Breast epithelium (tissue), 4 donors: ENCODE measurements around the gene TESMIN. TPM values are rescaled to one million over a fixed set of nuclear protein-coding genes. Genes with fewer than 3 reads are reported as not detected.

Experiments used
- DNase-seq, 2 donors: peaks; one replicate each; pipeline ENCODE4 v3.0.0-alpha.2; 2019; ENCODE audit warnings: low spot score in 2 of 2
- H3K27ac ChIP-seq, 2 donors: fragments of 200-600 bp; sonication (generic) in 1 of 2; one replicate each; pipeline ENCODE4 v1.5.1; 2016 to 2019; ENCODE audit warnings: mild to moderate bottlenecking in 1 of 2
- H3K27me3 ChIP-seq, 2 donors: fragments of 200-600 bp; sonication (generic) in 1 of 2; one replicate each; pipeline versions ENCODE4 v1.5.1 to v1.6.0; 2017 to 2019; ENCODE audit warnings: control low read depth in 1 of 2, mild to moderate bottlenecking in 1 of 2
- H3K36me3 ChIP-seq: fragments of 200-600 bp; one replicate; pipeline ENCODE4 v1.5.1; 2019
- H3K4me1 ChIP-seq, 2 donors: fragments of 200-600 bp; sonication (generic); one replicate each; pipeline ENCODE4 v1.5.1; 2016 to 2019; ENCODE audit warnings: control low read depth in 1 of 2
- H3K4me3 ChIP-seq, 3 donors: fragments of 200-600 bp; sonication (generic); 1 replicate in 2 of 3; 2 replicates in 1 of 3; pipeline ENCODE4 v1.5.1; 2016 to 2019; ENCODE audit warnings: mild to moderate bottlenecking in 3 of 3, moderate library complexity in 2 of 3
- H3K9me3 ChIP-seq, 2 donors: fragments of 200-600 bp; sonication (generic) in 1 of 2; one replicate each; pipeline ENCODE4 v1.5.1; 2016 to 2019; ENCODE audit warnings: control low read depth in 1 of 2
- CTCF ChIP-seq, 3 donors: fragments of 450-650 bp; IDR thresholded peaks; one replicate each; pipeline ENCODE4 v1.5.1; 2016 to 2017; ENCODE audit warnings: antibody characterized with exemption in 3 of 3, mild to moderate bottlenecking in 3 of 3, moderate library complexity in 3 of 3
- POLR2A ChIP-seq: fragments of 450-650 bp; IDR thresholded peaks from one replicate; pipeline ENCODE4 v1.6.1; 2016; ENCODE audit warnings: antibody characterized with exemption, mild to moderate bottlenecking, moderate library complexity
- POLR2AphosphoS5 ChIP-seq, 3 donors: sonication (generic); formaldehyde crosslinking; IDR thresholded peaks; one replicate each; pipeline ENCODE4 v1.6.1; 2017; ENCODE audit warnings: antibody characterized with exemption in 3 of 3
- intact Hi-C: fragments of 100-400 bp; cut with DNase I; formaldehyde crosslinking; loops from one replicate; pipeline ENCODE4 v1.15.1; 2023; ENCODE audit warnings: low total_unique reads
- total RNA-seq, 3 donors: library from RNA; depleted of rRNA; stranded (reverse); fragments of >200 nt; gene quantifications; one replicate each; pipeline ENCODE4 v1.1.0, GENCODE V29; 2016

The TESMIN gene
- total RNA-seq, 3 donors from 2014 or later: 0.48 to 9.8 (median 6.9) TPM

GRCh38 chr11:68669301-68670090 lies 81.8 kb downstream of the TESMIN start:
- H3K4me3 ChIP-seq: no peak overlapping the region
- peaks cover 0 to 8% of the 10 kb centered on the region in 2 donors for H3K9me3 ChIP-seq
- no peaks in the 10 kb centered on the region for H3K4me1 ChIP-seq
- H3K36me3 ChIP-seq: no peaks in the 10 kb centered on the region
- intact Hi-C loops: no loop called here
- H3K27me3 ChIP-seq: peaks cover 0 to 5% of the 10 kb centered on the region in 2 donors
- H3K27ac ChIP-seq: no peak overlapping the region
- no peak for TF ChIP-seq CTCF (IDR thresholded peaks at IDR 0.05)
- TF ChIP-seq POLR2A: no peak
- no peak for TF ChIP-seq POLR2AphosphoS5 (IDR thresholded peaks at IDR 0.05)
- no peak for DNase-seq

- H3K9me3 ChIP-seq: no peaks in the 10 kb centered on the region
- TF ChIP-seq POLR2A: no peak
- TF ChIP-seq POLR2AphosphoS5 (IDR thresholded peaks at IDR 0.05): no peak
- intact Hi-C loops: no loop called here
- H3K27ac ChIP-seq: no peak overlapping the region
- no peak for DNase-seq
- no peak overlapping the region for H3K4me3 ChIP-seq
- H3K36me3 ChIP-seq: no peaks in the 10 kb centered on the region
- peaks cover 0 to 5% of the 10 kb centered on the region in 2 donors for H3K27me3 ChIP-seq
- no peaks in the 10 kb centered on the region for H3K4me1 ChIP-seq
Observed at GRCh38 chr11:68667511-68668500, 83.5 kb downstream of the TESMIN start.

DNA sequence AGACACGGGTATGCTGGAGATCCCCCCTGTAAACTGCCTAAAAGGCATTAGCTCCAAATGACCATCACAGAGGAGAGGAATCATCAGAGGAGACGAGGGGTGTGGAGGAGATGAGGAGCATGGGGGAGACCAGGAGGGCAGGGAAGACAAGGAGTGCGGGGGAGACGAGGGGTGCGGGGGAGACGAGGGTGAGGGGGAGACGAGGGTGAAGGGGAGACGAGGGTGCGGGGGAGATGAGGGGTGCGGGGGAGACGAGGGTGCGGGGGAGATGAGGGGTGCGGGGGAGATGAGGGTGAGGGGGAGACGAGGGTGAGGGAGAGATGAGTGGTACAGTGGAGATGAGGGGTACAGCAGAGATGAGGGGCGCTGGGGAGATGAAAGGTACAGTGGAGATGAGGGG lies 84.5 kb downstream of the TESMIN start:
- no peak for DNase-seq
- Histone ChIP-seq H3K4me3 (no peak overlapping the region), H3K4me1 (no peaks in the 10 kb centered on the region), H3K27ac (no peak overlapping the region), H3K27me3 (peaks cover 0 to 5% of the 10 kb centered on the region in 2 donors), H3K36me3 (no peaks in the 10 kb centered on the region), H3K9me3 (no peaks in the 10 kb centered on the region)
- TF ChIP-seq POLR2A: no peak
- no peak for TF ChIP-seq POLR2AphosphoS5 (IDR thresholded peaks at IDR 0.05)
- TF ChIP-seq CTCF (IDR thresholded peaks at IDR 0.05): no peak
- intact Hi-C loops: no loop called here

DNA sequence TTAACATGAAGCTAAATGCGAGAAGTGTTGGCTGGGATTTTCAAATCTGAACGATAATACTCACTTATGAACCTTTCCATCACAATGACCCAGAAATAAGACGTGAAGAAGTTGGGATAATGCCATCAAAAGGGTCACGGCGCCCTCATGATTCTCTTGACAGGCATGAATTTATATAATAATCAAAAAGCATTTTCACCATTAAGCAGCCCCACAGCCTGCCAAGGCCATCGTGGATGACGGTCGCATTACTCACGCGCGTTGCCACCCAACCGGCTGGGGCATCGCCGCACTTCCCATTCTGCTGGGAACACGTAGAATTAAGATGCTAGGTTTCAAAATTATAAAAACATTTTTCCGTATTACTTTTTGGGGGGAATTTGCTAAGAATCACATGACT lies 85.9 kb downstream of the TESMIN start:
- no peaks in the 10 kb centered on the region for H3K4me1 ChIP-seq
- no peaks in the 10 kb centered on the region for H3K9me3 ChIP-seq
- no peak for TF ChIP-seq CTCF (IDR thresholded peaks at IDR 0.05)
- TF ChIP-seq POLR2A: no peak
- no peak for TF ChIP-seq POLR2AphosphoS5 (IDR thresholded peaks at IDR 0.05)
- intact Hi-C loops: no loop called here
- H3K27ac ChIP-seq: no peak overlapping the region
- DNase-seq: no peak
- no peak overlapping the region for H3K4me3 ChIP-seq
- H3K36me3 ChIP-seq: no peaks in the 10 kb centered on the region
- peaks cover 0 to 5% of the 10 kb centered on the region in 2 donors for H3K27me3 ChIP-seq

DNA sequence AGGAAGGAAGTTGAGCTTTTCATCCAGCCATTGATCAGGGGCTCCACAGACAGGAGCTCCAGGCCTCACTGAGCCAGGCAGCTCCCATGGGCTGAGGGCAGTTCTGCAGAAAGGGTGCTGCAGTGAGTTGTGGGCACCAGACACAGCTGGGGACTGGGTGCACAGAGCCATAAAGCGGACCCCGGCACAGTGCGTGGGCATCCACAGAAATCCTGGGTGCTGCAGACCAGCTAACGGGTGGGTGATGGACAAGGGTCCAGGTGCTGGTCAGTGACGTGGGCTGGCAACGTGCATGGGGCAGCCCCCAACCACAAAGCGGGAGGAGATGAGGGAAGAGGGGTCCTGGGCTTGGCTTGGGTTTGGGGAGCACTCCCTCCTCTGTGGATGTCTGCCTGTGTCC lies 86.4 kb downstream of the TESMIN start:
- H3K27me3 ChIP-seq: peaks cover 0 to 5% of the 10 kb centered on the region in 2 donors
- no peak for DNase-seq
- H3K36me3 ChIP-seq: no peaks in the 10 kb centered on the region
- TF ChIP-seq POLR2A: no peak
- no peak for TF ChIP-seq CTCF (IDR thresholded peaks at IDR 0.05)
- no peak for TF ChIP-seq POLR2AphosphoS5 (IDR thresholded peaks at IDR 0.05)
- H3K4me1 ChIP-seq: peaks cover 0 to under 1% of the 10 kb centered on the region in 2 donors
- H3K4me3 ChIP-seq: no peak overlapping the region
- H3K9me3 ChIP-seq: no peaks in the 10 kb centered on the region
- intact Hi-C loops: loop anchor here (5.0 kb wide), 1 partner anchor 378 kb away; no protein-coding TSS in a partner anchor
- H3K27ac ChIP-seq: no peak overlapping the region
